ENCODE data around the gene CCDC83.

The CCDC83 gene

GRCh38 chr11:85903811-85904210 lies 48.6 kb downstream of the CCDC83 start:
- ATAC-seq, result no peak
- no peak for TF ChIP-seq ESRRG (CRISPR knock-in tag; IDR thresholded peaks at IDR 0.05)
- TF ChIP-seq, protein P1, sequence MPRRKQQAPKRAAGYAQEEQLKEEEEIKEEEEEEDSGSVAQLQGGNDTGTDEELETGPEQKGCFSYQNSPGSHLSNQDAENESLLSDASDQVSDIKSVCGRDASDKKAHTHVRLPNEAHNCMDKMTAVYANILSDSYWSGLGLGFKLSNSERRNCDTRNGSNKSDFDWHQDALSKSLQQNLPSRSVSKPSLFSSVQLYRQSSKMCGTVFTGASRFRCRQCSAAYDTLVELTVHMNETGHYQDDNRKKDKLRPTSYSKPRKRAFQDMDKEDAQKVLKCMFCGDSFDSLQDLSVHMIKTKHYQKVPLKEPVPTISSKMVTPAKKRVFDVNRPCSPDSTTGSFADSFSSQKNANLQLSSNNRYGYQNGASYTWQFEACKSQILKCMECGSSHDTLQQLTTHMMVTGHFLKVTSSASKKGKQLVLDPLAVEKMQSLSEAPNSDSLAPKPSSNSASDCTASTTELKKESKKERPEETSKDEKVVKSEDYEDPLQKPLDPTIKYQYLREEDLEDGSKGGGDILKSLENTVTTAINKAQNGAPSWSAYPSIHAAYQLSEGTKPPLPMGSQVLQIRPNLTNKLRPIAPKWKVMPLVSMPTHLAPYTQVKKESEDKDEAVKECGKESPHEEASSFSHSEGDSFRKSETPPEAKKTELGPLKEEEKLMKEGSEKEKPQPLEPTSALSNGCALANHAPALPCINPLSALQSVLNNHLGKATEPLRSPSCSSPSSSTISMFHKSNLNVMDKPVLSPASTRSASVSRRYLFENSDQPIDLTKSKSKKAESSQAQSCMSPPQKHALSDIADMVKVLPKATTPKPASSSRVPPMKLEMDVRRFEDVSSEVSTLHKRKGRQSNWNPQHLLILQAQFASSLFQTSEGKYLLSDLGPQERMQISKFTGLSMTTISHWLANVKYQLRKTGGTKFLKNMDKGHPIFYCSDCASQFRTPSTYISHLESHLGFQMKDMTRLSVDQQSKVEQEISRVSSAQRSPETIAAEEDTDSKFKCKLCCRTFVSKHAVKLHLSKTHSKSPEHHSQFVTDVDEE (CRISPR knock-in tag; IDR thresholded peaks at IDR 0.05), result no peak
- TF ChIP-seq, protein P2, sequence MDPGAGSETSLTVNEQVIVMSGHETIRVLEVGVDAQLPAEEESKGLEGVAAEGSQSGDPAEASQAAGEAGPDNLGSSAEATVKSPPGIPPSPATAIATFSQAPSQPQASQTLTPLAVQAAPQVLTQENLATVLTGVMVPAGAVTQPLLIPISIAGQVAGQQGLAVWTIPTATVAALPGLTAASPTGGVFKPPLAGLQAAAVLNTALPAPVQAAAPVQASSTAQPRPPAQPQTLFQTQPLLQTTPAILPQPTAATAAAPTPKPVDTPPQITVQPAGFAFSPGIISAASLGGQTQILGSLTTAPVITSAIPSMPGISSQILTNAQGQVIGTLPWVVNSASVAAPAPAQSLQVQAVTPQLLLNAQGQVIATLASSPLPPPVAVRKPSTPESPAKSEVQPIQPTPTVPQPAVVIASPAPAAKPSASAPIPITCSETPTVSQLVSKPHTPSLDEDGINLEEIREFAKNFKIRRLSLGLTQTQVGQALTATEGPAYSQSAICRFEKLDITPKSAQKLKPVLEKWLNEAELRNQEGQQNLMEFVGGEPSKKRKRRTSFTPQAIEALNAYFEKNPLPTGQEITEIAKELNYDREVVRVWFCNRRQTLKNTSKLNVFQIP (CRISPR knock-in tag; IDR thresholded peaks at IDR 0.05; ENCODE audit: borderline replicate concordance, low read depth), result no peak
- no peak for TF ChIP-seq BACH2 (CRISPR knock-in tag; IDR thresholded peaks at IDR 0.05; ENCODE audit: borderline replicate concordance)
- no peak for TF ChIP-seq CSDC2 (CRISPR knock-in tag; IDR thresholded peaks at IDR 0.05)
- TF ChIP-seq ZNF565 (CRISPR knock-in tag; conservative IDR thresholded peaks at IDR 0.05; ENCODE audit: low read depth), result no peak
- TF ChIP-seq TOX (CRISPR knock-in tag; IDR thresholded peaks at IDR 0.05; ENCODE audit: borderline replicate concordance), result no peak
- no peak for TF ChIP-seq PPARA (CRISPR knock-in tag; IDR thresholded peaks at IDR 0.05; ENCODE audit: borderline replicate concordance)
- no peak for TF ChIP-seq ZFP30 (CRISPR knock-in tag; IDR thresholded peaks at IDR 0.05)
- TF ChIP-seq GLIS3 (CRISPR knock-in tag; IDR thresholded peaks at IDR 0.05), result no peak
- no peak for TF ChIP-seq OSR1 (CRISPR knock-in tag; IDR thresholded peaks at IDR 0.05)
- TF ChIP-seq RARB (CRISPR knock-in tag; IDR thresholded peaks at IDR 0.05), result no peak
- TF ChIP-seq ZC3H10 (CRISPR knock-in tag; IDR thresholded peaks at IDR 0.05), result no peak
- TF ChIP-seq ISL1 (CRISPR knock-in tag; IDR thresholded peaks at IDR 0.05), result no peak
- no peak for TF ChIP-seq SNAI2 (CRISPR knock-in tag; IDR thresholded peaks at IDR 0.05)
- TF ChIP-seq CSRNP3 (CRISPR knock-in tag; IDR thresholded peaks at IDR 0.05), result no peak

DNA sequence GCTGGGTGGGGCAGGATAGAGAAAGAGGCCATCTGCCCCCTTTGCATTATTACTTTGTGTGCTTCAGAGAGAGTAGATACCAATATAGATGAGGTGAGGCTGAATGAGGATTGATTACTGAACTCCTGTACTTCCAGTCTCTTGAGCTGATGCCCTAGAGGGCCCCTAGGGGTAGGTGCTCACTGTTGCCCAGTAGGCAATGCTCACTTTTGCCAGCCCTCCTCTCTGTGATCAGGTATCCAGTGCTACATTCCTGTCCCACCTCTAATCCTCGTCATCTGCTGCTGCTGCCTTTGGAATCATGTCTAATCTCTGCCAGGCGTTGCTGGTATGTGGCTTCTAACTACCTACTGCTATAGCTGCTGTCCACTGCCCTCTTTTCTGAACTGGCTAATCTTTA lies 57.2 kb downstream of the CCDC83 start:
- ATAC-seq, result no peak
- TF ChIP-seq SNAI2 (CRISPR knock-in tag; IDR thresholded peaks at IDR 0.05) (no peak), ZFP30 (CRISPR knock-in tag; IDR thresholded peaks at IDR 0.05) (no peak), TOX (CRISPR knock-in tag; IDR thresholded peaks at IDR 0.05; ENCODE audit: borderline replicate concordance) (no peak), ZFP3 (CRISPR knock-in tag; IDR thresholded peaks at IDR 0.05) (no peak), ISL1 (CRISPR knock-in tag; IDR thresholded peaks at IDR 0.05) (no peak), RARB (CRISPR knock-in tag; IDR thresholded peaks at IDR 0.05) (no peak), ZNF70 (CRISPR knock-in tag; IDR thresholded peaks at IDR 0.05) (no peak)

- TF ChIP-seq TOX (CRISPR knock-in tag; IDR thresholded peaks at IDR 0.05; ENCODE audit: borderline replicate concordance) (no peak), GLIS3 (CRISPR knock-in tag; IDR thresholded peaks at IDR 0.05) (no peak), CSRNP3 (CRISPR knock-in tag; IDR thresholded peaks at IDR 0.05) (no peak), ZFP3 (CRISPR knock-in tag; IDR thresholded peaks at IDR 0.05) (no peak), ESRRG (CRISPR knock-in tag; IDR thresholded peaks at IDR 0.05) (no peak), SNAI2 (CRISPR knock-in tag; IDR thresholded peaks at IDR 0.05) (no peak), ZNF565 (CRISPR knock-in tag; conservative IDR thresholded peaks at IDR 0.05; ENCODE audit: low read depth) (no peak), ISL1 (CRISPR knock-in tag; IDR thresholded peaks at IDR 0.05) (no peak), ZC3H10 (CRISPR knock-in tag; IDR thresholded peaks at IDR 0.05) (no peak), RARB (CRISPR knock-in tag; IDR thresholded peaks at IDR 0.05) (no peak), TCF4 (CRISPR knock-in tag; IDR thresholded peaks at IDR 0.05; ENCODE audit: borderline replicate concordance) (no peak), ZNF8 (CRISPR knock-in tag; IDR thresholded peaks at IDR 0.05) (no peak)
- TF ChIP-seq, protein P1 (CRISPR knock-in tag; IDR thresholded peaks at IDR 0.05), result no peak
- no peak for ATAC-seq
These were observed 58.3 kb downstream of the CCDC83 start for GRCh38 chr11:85913513-85913912.

All from SK-N-SH treated with all-trans-retinoic acid at 6 μM for 48 hours (cell line).